Iris pigment epithelial cell (primary cell): ENCODE data around the gene RAPSN.

Experiments
- DNase-seq: peaks from one replicate; pipeline ENCODE4 v3.0.0-alpha.2; 2011; ENCODE audit warnings: low read depth

RAPSN gene

DNA sequence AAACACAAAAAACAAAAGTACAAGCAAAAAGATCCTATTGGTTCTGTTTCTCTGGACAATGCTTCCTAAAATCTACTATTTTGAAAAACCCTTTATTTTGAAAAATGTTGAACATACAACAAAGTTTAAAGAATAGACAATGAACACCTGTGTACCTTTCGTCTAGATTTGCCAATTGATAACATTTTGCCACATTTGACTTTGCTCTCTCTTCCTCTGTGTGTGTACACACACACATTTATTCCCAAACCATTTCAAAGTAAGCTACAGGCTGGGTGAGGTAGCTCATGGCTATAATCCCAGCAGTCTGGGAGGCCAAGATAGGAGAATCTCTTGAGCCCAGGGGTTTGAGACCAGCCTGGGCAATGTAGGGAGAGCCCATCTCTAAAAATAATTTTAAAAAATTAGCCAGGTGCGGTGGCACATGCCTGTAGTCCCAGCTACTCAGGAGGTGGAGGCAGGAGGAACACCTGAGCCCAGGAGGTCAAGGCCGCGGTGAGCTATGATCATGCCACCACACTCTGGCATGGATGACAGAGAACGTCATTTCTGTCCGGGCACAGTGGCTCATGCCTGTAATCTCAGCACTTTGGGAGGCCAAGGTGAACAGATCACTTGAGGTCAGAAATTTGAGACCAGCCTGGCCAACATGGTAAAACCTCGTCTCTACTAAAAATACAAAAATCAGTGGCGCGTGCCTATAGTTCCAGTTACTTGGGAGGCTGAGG lies 17.4 kb downstream of the RAPSN start:
- no peak for DNase-seq

- no peak for DNase-seq
Observed at GRCh38 chr11:47430524-47430923, 18.4 kb downstream of the RAPSN start.

GRCh38 chr11:47426062-47426956 lies 22.6 kb downstream of the RAPSN start, which contains the start of gene PSMC3:
Gene PSMC3, minus strand, starts transcription at chr11:47426439. Its CDS starts 160 bp downstream, at chr11:47426279.
- peak; percentile 95 for DNase-seq

DNA sequence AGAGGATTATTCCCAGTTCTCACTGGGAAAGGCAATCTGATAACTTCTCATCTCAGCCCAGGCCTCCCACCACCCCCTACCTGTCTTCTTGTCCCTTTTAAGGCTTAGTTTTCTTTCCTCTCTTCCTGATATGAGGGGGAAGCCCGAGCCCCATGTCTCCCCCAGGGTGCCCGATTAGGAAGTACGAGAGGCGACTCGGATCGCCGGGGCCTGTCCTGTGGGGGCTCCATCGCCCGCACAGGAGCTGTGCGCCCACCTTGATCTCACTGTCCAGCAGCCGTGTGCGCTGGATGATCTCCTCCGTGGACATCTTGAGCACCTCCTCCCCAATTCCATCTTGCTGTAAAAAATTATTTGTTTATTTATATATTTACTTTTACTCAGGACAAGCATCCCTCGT lies 23.3 kb downstream of the RAPSN start:
- no peak for DNase-seq

GRCh38 chr11:47418454-47419259 lies 30.3 kb downstream of the RAPSN start:
- no peak for DNase-seq

DNA sequence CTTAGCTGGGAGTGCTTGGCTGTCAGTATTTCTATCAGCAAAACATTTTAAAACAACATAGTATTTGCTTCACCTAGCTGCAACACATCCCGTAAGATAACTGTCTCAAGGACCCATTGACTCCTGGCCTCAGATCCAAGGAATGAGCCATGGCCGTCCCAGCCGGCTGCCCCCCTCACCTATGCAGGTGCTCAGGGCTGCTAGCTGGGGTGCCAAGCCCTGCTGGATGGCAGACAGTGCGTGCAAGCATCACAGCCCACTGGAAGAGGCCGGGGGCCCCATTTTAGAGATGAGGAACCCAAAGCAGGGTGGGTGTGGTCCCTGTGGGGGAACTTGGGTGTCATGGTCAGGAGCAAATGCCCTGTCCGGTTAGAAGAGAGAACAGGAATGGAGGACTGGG lies 31.2 kb downstream of the RAPSN start:
- DNase-seq: no peak

GRCh38 chr11:47415949-47416472 lies 32.9 kb downstream of the RAPSN start:
- peak; percentile 98 for DNase-seq

GRCh38 chr11:47415091-47415854 lies 33.7 kb downstream of the RAPSN start:
- no peak for DNase-seq

DNA sequence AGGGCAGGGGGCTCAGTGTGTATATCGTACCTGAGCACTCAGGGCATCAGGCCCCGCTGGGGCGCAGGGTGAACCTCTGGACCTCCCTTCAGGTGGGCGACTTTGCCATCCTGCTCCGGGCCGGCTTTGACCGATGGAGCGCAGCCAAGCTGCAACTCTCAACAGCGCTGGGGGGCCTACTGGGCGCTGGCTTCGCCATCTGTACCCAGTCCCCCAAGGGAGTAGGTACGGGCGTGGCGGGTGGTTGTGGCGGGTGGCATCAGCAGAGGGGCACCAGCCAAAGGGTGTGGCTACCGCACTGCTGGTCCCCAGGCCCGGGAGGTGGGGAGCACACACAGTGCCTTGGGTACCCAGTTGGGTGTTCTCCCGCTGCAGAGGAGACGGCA lies 34.3 kb downstream of the RAPSN start:
- DNase-seq: no peak

DNA sequence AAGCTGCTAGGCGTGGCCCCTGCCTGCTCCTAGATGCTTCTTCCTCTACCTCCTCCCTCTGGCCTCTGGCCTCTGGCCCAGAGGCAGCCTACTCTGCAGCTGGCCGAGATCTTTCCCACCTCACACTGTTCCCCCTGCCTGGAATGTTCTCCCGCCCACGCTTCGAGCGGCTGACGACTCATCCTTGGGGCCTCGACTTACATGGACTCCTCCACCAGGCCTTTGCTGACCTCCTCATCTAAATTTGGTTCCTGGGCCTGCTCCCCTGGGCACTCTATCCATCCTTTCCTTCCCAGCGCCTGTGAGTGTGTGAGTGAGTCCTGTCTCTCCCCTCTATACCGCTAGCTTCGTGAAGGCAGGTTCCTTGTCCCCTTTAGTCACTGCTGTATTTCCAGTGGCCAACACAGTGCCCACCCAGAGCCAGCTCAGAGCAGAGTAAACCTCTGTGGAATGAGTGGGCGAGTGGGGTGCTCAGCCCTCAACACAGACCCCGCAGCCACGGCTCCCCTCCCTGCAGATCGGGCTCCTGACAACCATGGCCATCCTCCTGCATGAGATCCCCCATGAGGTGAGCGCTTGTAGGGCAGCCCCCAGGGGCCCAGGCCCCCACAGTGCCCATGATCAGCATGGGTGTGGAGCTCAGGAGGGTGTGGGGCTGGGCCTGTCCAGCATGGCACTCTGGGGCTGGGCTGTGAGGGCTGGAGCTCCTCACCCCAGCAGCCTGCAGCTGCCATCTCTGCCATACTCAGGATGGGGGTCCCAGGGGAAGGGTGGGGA lies 34.8 kb downstream of the RAPSN start:
- DNase-seq: peak; percentile 69

DNA sequence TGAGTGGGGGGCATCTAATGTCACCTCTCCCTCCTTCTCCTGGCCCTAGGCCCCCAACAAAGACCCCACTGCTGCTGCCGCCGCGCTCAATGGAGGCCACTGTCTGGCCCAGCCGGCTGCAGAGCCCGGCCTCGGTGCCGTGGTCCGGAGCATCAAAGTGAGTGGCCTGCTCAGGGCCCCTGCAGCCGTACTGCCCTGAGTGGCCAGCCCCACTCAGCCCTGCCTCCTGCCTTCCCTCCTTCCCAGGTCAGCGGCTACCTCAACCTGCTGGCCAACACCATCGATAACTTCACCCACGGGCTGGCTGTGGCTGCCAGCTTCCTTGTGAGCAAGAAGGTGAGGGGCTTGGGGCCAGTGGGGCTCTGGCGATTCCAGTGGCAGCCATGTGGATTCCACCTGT lies 35.6 kb downstream of the RAPSN start:
- DNase-seq: no peak

DNA sequence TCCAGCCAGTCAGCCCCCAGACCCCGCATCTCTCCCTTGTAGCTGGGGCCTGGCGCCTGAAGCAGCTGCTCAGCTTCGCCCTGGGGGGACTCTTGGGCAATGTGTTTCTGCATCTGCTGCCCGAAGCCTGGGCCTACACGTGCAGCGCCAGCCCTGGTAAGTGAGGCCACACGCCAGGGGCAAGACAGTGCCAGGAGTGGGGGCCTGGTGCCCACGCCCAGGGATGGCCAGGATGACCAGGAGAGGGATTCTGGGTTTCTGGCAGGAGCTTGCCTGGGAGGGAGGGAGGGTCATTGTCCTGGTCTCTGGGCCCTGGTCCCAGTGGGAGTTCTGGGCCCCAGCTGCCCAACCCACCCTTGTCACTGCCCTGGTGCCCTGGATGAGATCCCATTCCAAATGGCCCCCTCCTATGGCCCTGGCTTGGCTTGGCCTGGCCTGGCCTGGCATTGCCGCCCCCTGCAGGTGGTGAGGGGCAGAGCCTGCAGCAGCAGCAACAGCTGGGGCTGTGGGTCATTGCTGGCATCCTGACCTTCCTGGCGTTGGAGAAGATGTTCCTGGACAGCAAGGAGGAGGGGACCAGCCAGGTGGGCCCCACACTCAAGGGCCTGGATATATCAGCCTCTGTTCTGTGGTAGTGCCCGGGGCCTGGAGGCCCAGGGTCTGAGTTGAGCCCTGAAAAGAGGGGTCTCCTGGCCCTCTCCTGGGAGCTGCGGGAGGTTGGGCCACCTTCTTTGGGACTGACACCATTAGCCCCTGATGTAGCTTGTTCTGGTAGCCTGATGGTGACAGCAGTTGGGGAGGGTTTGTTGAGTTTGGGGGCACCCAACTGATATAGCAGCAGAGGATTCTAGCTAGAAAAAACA lies 36.8 kb downstream of the RAPSN start:
- no peak for DNase-seq

DNA sequence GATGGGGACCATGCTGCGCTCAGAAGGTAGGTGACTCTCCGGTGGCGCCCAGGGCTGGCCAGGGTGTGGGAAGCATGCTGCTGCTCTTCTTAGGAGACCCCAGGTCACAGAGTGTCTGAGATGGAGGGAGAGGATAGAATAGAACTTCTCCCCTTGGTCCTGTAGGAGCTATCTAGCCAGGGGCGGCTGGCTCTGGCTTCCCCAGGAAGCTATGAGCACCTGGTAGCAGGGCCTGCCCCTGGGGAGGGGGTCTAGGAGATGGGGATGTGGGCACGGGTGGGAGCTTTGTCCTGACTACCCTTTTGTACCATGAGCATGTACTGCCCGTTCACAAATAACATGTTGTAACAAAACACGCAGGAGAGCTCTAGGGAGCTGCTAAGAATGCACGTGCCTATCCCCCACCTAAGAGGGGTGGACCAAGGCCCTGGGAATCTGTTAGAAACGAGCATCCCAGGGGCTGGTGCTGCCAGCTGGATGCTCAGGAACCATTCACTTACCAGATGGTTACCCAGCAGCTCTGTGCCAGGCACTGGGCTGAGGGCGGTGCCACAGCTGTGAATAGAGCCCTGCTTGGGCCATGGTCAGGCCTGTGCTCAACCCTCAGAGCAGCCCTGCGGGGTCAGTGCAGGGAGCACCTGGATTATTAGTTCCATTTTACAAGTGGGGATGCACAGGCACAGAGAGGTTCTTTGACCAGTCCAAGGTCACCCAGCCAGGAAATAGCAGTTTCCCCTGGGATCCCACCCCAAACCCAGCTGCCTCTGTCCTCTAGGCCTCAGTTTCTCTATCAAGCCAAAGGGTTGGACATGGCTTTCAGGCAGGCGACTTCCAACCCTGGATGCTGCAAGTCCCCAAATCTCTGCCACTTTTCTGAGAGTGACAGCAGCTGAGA lies 38.3 kb downstream of the RAPSN start:
- DNase-seq: no peak

DNA sequence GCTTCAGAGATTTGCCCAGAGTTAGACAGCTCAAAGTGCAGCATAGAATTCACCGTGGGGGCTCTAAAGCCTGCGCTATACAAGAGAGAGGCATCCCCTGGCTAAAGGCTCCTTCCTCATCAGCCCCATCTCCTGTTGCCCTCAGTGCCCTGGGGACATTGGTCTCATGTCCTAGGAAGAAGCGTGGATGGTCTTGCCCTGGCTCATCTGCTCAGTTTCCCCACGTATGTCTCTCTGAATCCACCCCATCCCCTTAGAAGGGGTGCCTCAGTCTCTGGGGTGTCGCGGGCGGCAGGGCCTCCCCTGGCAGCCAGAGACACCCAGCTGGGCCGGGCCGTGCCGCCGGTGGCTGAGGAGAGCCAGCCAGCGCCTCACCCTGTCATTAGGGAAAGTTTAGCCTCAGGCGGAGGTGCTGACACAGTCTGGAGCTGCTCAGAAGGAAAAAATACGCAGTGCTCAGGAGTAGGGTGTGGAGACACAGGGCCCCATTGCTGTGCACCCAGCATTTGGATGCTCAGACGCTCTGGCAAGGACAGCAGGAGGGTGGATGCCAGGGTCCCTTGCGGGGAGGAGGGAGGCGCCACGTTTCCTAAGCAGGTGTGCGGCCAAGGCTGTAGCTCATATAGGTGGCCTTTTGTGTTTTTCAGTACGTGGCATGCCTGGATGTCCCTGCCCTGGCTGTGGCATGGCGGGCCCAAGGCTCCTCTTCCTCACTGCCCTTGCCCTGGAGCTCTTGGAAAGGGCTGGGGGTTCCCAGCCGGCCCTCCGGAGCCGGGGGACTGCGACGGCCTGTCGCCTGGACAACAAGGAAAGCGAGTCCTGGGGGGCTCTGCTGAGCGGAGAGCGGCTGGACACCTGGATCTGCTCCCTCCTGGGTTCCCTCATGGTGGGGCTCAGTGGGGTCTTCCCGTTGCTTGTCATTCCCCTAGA lies 39.2 kb downstream of the RAPSN start:
- no peak for DNase-seq

DNA sequence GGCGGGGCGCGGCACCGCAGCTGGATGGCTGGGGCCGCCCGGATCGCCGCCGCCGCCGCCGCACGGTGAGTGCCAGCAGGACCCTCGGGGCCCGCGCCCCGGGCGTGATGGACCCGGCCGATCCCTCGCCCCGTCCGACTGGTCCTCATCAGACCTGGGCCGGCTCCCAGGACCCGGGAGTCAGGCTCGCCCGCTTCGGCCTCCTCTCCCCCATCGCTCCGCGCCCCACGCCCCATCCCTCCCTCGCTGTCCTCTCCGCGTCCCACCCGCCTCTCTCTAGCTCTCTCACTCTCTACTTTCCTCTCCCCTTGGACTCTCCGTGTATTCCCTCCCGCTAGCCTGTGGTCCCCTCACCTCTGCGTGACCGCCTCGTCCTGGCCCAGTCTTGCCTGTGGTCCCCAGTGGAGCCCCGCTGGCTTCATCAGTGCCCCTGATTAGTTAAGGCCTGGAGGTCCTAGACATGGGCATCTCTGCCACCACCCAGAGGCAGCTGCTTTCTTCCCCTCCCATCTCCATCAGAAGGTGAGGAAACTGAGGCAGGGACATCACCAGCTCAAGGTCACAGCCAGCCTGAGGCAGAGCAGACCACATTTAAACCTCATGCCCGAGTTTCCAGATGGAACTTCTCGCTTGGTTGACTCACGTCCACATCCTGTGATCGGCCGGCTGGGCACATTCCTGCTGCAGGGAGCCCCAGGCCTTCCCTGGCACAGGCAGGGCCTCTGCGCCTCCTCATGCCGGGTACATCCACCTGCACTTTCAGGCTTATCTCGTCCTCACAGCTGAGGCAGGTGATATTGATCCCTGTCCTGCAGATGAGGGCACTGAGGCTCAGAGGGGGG lies 40.1 kb downstream of the RAPSN start:
- DNase-seq: peak; percentile 88
